NK-92 (cell line): ENCODE results near the gene TRIM73.
"Not testable (repeated sequence)": the region's sequence is repeated elsewhere in the genome, so short reads cannot be mapped to it uniquely, and the experiment has no call there.

ENCODE experiments used
- DNase-seq: peaks from one replicate; lab custom pipeline; 2025; ENCODE audit not compliant: unreplicated experiment; lab: John Stamatoyannopoulos, UW

TRIM73 gene

GRCh38 chr7:75415428-75415817, 20.0 kb downstream of the TRIM73 start:
- DNase-seq: not testable (repeated sequence)

GRCh38 chr7:75415829-75416373, 20.5 kb downstream of the TRIM73 start:
- not testable (repeated sequence) for DNase-seq

- not testable (repeated sequence) for DNase-seq
These were observed 21.4 kb downstream of the TRIM73 start for GRCh38 chr7:75416787-75417186.

- not testable (repeated sequence) for DNase-seq
These were observed 22.9 kb downstream of the TRIM73 start for GRCh38 chr7:75418292-75418858.

GRCh38 chr7:75419210-75419609, 23.8 kb downstream of the TRIM73 start:
- DNase-seq: not testable (repeated sequence)

- not testable (repeated sequence) for DNase-seq
These were observed 24.3 kb downstream of the TRIM73 start for GRCh38 chr7:75419693-75420092.

GRCh38 chr7:75420152-75420551, 24.7 kb downstream of the TRIM73 start:
- not testable (repeated sequence) for DNase-seq

GRCh38 chr7:75421798-75422710, 26.6 kb downstream of the TRIM73 start:
- not testable (repeated sequence) for DNase-seq

- DNase-seq: not testable (repeated sequence)
These were observed 28.1 kb downstream of the TRIM73 start for GRCh38 chr7:75423481-75423880.

GRCh38 chr7:75439000-75439399, 43.6 kb downstream of the TRIM73 start:
- DNase-seq: not testable (repeated sequence)

GRCh38 chr7:75442101-75442464, 46.7 kb downstream of the TRIM73 start:
- DNase-seq: not testable (repeated sequence)

GRCh38 chr7:75442465-75443111, 47.2 kb downstream of the TRIM73 start:
- DNase-seq: not testable (repeated sequence)

- DNase-seq: not testable (repeated sequence)
These were observed 54.5 kb downstream of the TRIM73 start for GRCh38 chr7:75449946-75450345.

GRCh38 chr7:75452494-75452955, 57.1 kb downstream of the TRIM73 start:
- not testable (repeated sequence) for DNase-seq
